Stimulated activated CD4-positive, alpha-beta T cell treated with anti-CD3 and anti-CD28 coated beads, TNF-alpha, amount 100 ng/mL, for 24 hours (primary cell): Measurements from ENCODE around the gene COQ10A.

ENCODE experiments used
- DNase-seq, 3 experiments: peaks; one replicate each; pipeline ENCODE4 v3.0.0-alpha.2; 2020; ENCODE audit warnings: low read depth in 3 of 3

Gene COQ10A

DNA sequence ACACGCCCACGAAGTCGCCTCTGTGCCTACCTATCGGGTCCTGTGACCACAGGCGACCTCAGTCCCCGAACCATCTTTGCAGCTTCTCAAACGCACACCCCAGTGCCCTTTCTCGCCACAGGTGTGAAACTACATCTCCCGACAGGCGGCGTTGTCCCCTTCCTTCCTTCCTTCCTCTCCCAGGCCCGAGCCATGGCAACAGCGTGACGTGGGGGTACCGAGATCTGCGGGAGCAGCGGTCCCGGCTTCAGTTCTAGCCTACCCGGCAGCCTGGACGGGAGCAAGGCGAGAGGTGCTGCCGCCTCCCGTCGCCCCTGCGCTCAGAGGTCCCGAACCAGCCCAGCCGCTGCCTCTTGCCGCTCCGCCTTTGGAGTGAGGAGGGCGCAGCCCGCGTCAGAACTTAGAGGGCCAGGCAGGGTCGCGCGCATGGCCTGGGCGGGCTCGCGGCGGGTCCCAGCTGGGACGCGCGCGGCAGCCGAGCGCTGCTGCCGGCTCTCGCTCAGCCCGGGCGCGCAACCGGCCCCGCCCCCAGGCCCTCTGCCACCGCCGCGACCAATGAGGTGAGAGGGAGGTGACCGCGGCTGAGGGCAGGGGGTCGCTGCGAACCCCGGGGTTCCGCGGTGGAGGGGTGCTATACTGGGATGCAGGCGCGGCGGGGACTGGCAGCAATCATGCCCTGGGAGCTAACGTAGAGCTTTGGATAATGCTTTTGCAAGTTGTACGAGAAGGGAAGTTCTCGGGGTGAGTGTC is at the start of gene COQ10A:
COQ10A (plus strand) TSS at position 250 of the 750 bp plus-strand sequence; CDS start at position 427, 177 bp downstream.
- peak; percentile 71 to 85 (median 78) for DNase-seq

DNA sequence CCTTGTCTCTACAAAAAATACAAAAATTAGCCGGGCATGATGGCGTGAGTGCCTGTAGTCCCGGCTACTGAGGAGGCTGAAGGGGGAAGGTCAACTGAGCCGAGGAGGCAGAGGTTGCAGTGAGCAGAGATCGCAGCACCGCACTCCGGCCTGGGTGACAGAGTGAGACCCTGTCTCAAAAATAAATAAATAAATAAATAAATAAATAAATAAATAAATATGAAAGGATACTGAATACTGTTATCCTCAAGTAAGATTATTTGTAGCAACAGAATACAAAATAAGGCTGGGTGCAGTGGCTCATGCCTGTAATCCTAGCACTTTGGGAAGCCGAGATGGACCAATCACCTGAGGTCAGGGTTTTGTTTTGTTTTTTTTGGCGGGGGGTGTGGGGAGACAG is 46.9 kb upstream of the COQ10A start:
- no peak for DNase-seq

DNA sequence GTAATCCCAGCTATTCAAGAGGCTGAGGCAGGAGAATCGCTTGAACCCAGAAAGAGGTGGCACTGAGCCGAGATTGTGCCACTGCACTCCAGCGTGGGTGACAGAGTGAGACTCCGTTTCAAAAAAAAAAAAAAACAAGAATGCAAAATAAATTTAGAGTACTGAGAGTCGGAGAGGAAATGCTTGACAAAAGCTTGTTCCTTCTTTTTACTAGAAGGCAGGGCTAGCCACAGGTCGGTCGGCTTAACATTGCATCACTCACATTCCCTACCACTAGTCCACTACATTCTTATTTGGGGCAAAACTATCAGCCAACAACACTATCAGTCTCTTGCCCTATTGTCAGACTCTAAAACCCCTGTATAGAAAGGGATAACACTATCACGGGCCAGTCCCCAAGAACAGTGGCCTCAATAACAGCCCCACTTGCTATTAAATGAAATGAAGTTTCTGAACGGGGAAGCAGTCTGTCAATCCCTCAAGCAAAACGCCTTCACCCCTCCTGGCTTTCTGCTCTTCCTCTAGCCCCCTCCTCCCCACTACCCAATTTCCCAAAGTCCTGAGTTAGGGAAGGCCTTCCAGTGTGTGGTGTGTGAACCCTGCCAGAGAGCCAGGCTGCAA is 46.0 kb upstream of the COQ10A start:
- DNase-seq, result no peak

DNA sequence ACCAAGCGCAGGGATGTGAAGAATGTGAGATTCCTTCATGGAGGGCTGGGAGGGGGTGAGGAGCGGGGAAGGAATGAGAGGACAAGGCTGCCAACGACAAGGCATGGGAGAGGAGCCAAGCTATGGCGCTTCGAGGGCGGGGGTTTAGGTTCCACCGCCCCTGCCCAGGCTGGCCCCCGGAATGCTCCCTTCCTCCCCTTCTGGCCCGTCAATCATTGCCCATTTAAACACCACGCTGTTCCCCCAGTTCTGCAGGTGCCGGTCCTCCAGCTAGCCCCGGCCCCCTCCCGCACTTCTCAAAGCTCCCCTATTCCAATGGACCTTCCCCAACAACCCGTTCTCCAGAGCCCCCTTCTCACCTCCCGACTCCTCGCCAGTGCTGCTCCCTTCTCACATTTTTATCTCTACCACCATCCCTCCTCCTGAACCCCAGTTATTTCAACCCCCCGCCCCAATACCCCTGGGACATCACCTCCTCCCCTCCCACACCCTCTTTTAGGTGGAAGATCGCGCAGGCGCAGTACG is 45.4 kb upstream of the COQ10A start:
- no peak for DNase-seq

DNA sequence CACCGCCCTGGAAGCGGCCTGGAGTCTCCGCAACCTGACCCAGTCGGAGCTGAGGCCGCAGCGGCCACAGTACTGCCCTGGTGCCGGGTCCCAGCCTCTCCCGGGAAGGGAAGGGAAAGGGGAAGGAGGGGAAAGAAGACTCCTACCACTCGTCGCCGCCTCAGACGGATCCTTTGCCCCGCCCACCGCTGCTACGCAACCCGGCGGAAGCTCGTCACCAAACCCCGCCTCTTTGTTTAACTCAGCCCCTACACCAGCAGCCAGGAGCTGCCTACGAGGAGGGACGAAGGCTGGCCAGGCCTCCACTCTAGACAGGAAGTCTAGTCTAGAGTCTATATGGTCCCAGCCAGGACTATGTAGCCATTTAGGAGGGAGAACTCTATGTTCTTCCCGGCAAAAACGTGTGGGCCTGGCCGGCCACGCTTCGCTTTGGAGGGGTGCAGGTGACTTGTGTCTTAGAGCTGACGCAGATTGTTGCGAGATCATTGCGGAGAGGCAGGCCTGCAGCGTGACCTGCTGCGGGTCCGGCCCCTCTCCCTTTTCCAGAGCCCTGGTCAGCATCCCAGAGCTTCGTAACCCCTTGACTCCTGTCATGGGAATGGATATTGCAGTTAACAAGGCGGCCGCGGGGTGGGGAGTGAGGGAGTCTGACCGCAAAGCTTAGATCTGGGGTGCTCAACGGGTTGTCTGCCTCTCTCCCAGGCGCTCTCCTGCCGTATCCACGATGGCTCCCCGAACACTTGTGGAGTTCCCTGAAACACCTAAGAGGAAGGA is 44.8 kb upstream of the COQ10A start, which contains the start of gene RNF41:
RNF41 (minus strand) TSS at position 166 of the 774 bp plus-strand sequence. CDS start 7,875 bp downstream, outside the sequence.
- DNase-seq, result peak; percentile 85 to 91 (median 87)

DNA sequence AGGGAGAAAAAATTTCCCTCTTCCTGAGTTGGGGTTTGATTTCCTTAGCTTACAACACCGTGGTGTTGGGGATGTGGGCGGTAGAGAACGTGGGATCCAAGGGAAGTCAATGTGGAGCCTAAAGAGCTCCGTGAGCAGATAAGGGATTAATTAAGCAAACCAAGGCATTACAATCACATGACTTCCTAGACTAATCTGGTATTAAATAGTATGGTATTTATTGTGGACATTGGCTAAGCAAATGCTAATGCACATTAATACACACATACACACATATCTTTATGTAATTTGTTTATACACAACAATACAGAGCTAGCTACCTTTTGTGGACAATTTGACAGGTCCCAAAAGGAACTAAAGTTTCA is 44.2 kb upstream of the COQ10A start:
- no peak for DNase-seq

DNA sequence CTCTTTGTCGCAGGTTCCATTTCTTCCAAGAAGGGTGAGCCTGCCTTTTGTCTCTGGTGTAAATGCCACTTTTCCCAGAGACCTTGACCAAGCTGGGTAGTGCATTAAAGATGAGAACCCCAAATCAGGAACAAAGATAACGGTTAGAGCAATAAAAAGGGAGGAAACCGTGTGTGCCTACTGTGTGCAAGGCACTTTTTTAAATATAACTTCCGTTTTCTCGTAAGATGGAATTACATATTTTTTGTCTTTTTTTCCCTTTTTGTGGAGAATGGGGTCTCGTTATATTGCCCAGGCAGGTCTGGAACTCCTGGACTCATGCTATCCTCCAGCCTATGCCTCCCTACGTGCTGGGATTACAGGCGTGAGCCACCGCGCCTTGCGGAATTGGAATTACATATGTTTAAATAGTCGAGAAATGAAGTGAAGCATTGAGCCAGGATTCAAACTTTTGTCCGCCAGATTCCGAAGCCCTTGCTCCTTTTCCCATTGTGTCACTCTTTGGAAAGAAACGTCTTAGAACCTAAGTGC is 43.1 kb upstream of the COQ10A start:
- no peak for DNase-seq

DNA sequence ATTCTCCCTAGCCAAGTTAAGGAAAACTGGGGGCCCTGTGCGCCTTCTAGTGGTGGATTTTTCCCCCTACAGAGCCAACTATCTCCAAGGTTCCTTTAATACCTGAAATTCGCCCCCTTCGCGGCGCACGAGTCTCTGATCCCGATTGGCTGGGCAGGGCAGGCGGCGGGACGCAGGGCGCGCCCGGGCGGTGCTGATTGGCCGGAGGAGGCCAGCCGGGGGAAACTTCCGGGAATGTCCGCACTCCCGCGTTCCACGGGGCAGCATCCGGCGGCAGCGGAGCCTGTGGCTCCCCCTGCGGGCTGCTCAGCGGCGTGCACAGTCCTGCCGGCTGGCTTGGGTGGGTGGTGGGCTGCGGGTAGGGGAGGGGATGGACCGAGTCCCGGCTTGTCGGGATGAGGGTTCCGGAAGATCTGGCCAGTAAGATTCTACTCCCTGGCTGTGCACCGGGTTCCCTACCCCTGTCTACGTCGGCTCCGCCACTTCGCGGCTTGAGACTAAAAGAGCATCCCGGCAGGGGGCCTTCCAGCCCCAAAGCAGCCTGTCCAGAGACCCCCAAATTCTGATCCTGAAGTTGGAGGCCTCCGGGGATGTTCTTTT is 42.5 kb upstream of the COQ10A start, which contains the start of gene NABP2:
NABP2 (plus strand) TSS at position 241 of the 600 bp plus-strand sequence. CDS start 515 bp downstream, outside the sequence.
- DNase-seq, result peak; percentile 91 to 96 (median 92)

DNA sequence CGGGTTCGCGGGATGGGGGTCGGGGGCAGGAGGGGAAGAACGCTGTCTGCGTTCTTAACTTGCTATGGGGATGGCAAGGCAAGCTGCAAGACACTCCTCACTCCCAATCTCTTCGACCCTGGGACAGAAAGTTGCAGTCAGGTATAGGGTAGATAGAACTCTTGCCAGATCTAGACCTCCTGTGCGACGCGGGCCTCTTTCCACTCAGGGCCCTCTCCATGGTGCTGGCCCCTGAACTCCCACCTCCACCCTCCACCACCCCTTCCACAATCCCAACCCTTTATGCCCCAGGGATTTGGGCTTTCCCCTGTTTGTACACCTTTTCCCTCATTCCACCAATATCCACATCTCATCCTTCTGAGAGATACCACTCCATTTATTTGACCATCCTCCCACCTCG is 41.8 kb upstream of the COQ10A start:
- DNase-seq, result no peak

DNA sequence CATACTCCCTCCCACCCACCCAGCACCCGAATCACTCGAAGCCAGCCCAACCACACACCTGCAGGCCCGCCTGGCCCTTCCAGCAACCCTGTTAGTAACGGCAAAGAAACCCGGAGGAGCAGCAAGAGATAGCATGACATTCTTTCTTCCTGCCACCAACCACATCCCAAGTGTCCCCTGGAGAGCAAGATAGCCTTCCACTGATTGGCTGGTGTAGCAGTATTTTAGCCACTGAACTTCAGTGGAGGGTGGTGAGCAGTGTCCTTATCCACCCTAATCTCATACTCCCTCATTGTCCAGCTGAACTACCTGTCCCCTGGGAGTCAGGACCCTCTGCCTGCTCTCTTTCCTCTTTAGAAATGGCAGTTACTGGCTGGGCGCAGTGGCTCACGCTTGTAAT is 37.7 kb upstream of the COQ10A start:
- no peak for DNase-seq

DNA sequence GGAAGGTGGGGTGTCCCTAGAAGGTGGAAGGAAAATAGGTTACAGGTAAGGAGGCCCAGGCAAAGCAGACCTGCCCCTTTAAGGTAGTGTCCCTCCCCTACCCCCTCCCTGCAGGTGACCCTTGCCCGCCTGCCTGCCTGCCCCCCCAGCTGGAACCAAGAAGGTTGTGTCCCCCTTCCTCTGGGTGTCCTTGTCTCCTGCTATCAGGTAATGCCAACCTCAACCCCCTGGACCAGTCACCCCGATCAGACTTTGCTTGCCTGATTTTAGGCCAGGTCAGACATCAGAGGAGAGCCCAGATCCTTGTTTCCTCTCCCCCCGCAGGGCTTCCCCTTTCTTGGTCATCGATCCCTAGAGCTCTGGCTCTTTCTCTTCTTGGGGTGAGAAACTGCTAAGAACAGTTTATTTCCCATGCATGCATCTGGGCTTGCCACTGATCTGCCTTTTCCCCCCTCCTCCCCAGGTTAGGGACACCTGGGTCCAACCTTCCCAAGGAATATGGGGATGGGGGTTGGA is 36.8 kb upstream of the COQ10A start, which contains the start of gene SLC39A5:
SLC39A5 (plus strand) TSS at position 136 of the 516 bp plus-strand sequence. CDS start 1,224 bp downstream, outside the sequence.
- DNase-seq, result no peak

DNA sequence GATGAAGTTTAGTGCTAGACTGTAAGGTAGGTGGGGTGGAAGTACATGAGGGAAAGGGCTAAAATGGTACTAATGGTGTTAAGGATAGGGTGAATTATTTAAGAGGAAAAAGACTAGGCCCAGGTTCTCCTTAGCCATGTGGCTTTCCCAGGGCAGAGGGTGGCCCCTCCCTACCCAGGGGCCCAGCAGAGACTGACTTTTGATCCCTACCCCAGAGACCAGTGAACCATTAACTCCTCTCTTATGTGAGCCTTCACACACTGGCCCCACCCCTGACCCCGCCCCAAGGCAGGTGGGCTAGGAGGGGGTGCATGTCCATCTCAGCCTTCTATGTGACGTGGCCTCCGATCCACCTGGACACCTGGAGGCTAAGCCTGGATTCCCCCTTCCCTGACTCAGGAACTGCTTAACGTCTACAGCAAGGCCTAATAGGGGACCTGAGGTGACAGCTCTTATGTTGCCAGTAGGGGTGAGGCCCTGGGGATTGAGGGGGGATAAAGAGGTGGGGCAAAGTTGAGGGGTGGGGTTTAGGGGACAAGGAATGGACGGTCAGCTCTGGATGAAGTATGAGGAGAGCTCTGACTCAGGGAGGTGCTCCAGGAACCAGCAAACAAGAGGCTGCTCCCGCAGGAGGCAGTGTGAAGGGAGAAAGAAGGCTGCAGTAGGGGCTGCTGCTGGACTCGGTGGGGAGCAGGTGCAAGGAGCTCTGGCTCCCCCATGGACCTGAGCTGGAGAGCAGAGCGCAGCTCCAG is 36.1 kb upstream of the COQ10A start:
- no peak for DNase-seq

DNA sequence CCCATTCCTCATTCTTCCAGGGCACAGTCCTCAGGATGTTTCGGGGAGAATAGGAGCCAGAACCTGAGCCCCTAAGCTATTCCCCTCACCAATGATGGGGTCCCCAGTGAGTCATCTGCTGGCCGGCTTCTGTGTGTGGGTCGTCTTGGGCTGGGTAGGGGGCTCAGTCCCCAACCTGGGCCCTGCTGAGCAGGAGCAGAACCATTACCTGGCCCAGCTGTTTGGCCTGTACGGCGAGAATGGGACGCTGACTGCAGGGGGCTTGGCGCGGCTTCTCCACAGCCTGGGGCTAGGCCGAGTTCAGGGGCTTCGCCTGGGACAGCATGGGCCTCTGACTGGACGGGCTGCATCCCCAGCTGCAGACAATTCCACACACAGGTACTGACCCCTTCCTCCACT is 35.6 kb upstream of the COQ10A start:
- no peak for DNase-seq

DNA sequence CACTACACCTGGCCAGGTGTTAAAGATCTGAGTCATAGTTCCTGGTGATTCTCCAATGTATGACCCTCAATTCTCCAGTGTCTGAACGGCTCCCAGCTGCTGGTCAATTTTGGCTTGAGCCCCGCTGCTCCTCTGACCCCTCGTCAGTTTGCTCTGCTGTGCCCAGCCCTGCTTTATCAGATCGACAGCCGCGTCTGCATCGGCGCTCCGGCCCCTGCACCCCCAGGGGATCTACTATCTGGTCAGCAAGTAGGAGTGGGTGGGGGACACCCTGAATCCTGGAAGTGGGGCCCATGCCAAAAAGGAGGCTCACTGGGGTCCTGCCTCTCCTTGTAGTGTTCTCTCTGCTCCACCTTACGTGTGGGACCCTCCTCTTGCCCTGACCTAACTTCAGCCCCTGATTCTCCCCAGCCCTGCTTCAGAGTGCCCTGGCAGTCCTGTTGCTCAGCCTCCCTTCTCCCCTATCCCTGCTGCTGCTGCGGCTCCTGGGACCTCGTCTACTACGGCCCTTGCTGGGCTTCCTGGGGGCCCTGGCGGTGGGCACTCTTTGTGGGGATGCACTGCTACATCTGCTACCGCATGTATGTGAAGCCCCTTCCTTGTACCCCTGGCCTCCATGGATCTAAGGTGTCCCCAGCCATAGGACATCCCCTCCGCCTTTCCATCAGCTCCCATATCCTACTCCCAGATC is 31.9 kb upstream of the COQ10A start:
- no peak for DNase-seq

DNA sequence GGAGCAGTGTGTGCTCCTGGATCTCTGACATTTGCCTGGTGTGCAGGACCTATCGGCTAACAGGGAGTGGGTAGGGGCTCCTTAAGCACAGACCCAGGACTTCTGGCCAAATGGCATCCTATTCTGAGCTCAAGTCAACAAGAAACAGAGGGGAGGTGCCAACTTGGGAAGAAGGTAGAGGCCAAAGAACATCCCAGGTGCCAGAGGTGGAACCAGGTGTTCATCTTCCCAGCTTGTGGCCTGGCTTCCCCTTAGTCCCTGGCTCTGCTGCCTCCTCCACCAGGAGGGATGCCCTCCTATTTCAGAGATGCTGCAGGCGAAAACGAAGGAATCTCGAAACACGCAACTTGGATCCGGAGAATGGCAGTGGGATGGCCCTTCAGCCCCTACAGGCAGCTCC is 30.7 kb upstream of the COQ10A start:
- DNase-seq, result no peak

DNA sequence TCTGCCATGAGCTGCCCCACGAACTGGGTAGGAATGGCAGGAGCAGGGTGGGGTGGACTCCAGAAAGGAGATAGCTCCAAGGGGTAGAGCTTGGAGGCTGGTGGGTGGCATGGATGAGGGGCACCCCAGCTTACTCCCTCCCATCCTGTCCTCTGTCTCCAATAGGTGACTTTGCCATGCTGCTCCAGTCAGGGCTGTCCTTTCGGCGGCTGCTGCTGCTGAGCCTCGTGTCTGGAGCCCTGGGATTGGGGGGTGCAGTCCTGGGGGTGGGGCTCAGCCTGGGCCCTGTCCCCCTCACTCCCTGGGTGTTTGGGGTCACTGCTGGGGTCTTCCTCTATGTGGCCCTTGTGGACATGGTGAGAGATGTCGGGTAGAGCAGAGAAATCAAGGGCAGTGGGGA is 29.8 kb upstream of the COQ10A start:
- no peak for DNase-seq

DNA sequence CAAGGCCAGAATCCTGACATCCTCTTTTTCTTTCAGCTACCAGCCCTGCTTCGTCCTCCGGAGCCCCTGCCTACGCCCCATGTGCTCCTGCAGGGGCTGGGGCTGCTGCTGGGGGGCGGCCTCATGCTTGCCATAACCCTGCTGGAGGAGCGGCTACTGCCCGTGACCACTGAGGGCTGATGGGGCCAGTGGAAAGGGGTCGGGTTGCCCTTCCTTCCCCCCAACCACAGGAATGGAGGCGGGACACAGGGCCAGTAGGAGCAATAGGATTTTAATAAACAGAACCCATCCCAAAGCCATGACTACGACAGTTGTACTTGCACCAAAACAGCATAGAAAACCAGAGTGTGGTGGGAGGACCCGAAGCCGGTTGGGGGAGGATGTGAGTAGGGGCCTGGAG is 29.2 kb upstream of the COQ10A start:
- no peak for DNase-seq

DNA sequence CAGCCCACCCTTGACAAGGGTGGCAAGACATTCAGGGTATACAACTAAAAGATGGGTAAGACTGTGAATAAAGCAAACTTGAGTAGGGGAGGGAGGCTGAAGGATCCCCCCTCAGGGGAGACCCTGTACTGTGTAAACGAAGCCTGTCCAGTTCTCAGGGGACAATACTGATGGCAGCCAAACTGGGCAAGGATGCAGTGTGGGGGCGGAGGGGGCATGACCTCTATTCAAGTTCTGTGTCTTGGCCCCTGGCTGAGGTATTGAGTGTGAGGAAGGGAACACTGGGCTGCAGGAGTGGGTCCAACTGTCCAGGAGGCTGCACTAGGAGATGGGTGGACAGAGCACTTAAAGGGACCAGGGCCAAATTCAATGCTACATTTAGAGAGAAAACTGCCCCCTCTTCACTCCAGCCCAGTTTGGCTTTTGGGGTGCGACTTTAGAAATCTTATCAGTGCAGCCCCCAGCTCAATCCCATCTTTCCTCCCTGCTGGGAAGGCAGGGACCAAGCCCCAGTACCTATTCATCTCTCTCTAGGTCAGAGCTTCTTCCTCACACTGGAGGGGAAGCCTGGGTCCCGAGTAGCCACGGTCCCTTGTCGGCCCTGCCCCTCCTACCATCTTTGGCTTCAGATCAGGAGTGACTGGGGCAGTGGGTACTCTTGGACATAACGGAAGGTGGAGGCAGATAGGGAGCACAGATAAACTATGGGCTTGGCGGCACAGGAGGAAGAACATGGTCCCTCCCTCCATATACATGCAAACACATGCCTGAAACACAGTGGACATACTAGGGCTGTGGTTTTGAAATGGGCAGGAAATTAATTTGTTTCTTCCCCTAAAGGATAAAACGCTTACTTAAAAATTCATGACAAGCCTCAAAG is 25.1 kb upstream of the COQ10A start:
- DNase-seq, result no peak

DNA sequence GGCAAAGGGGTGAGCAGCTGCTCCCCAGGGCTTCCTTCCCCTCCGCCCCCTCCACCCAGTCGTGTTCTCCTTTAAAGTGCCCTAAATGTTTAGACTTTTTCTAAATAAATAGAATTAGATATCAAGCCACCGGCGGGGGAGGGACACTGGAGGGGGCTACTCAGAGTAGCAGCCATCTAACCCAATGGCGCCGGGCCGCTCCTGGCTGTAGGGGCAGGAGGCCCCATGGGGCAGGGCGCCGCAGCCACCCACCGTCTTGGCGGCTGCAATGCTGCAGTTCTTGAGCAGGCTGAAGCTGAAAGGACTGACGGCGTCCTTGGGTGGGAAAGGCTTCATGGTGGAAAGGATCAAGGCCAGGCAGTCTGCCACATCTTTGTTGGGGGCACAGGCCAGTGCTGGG is 23.8 kb upstream of the COQ10A start:
- DNase-seq, result no peak
